ENCODE results near the gene ITIH4. TPM values are rescaled to one million over a fixed set of nuclear protein-coding genes. Genes with fewer than 3 reads are reported as not detected.
A peak's percentile ranks its signal among the peaks of the same experiment; 100 is the strongest.

The ITIH4 gene
- total and polyA plus RNA-seq, 2 of the 13 experiments (the other 11 are each of a cell fraction or from before 2014, with no cell fraction given): 2.7 to 5.3 TPM

- TF ChIP-seq ZNF337 (CRISPR knock-in tag; IDR thresholded peaks at IDR 0.05; ENCODE audit: borderline replicate concordance, low read depth): no peak
- TF ChIP-seq GATAD2A (CRISPR knock-in tag; IDR thresholded peaks at IDR 0.05): peak; percentile 91
- TF ChIP-seq ZFP36L1 (CRISPR knock-in tag; IDR thresholded peaks at IDR 0.05): no peak
- TF ChIP-seq ZNF777 (CRISPR knock-in tag; IDR thresholded peaks at IDR 0.05): no peak
- no peak for TF ChIP-seq ZBTB37 (CRISPR knock-in tag; IDR thresholded peaks at IDR 0.05)
- peak; percentile 92 for TF ChIP-seq SP5 (CRISPR knock-in tag; IDR thresholded peaks at IDR 0.05; ENCODE audit: borderline replicate concordance, low read depth)
- TF ChIP-seq KDM3A (CRISPR knock-in tag; IDR thresholded peaks at IDR 0.05; ENCODE audit: low read depth): 0 out of 2 replicates have a peak, but pooled peaks have one; percentile 69
- TF ChIP-seq IRF2 (CRISPR knock-in tag; IDR thresholded peaks at IDR 0.05): peak; percentile 69
- TF ChIP-seq PAF1 (CRISPR knock-in tag; IDR thresholded peaks at IDR 0.05): peak; percentile 37; the same call in 1 of the 2 replicates
- TF ChIP-seq PHF20 (CRISPR knock-in tag; IDR thresholded peaks at IDR 0.05): 0 out of 2 replicates have a peak, but pooled peaks have one; percentile 55
- no peak for TF ChIP-seq LCORL (IDR thresholded peaks at IDR 0.05)
- TF ChIP-seq LCORL (CRISPR knock-in tag; IDR thresholded peaks at IDR 0.05): peak; percentile 72
- TF ChIP-seq CBX1 (IDR thresholded peaks at IDR 0.05; ENCODE audit: low read depth): no peak
- TF ChIP-seq GABPA (IDR thresholded peaks at IDR 0.05; ENCODE audit: low read depth, low read length): no peak
- TF ChIP-seq GABPA (CRISPR knock-in tag; IDR thresholded peaks at IDR 0.05; ENCODE audit: low read depth): peak; percentile 76
- no peak for TF ChIP-seq BCLAF1 (IDR thresholded peaks at IDR 0.05)
- no peak for TF ChIP-seq NFATC3 (CRISPR knock-in tag; IDR thresholded peaks at IDR 0.05)
- peak; percentile 68; the same call in 1 of the 2 replicates for TF ChIP-seq IKZF5 (CRISPR knock-in tag; IDR thresholded peaks at IDR 0.05)
- peak; percentile 84 for TF ChIP-seq FOXA3 (CRISPR knock-in tag; IDR thresholded peaks at IDR 0.05)
- TF ChIP-seq, protein P1, sequence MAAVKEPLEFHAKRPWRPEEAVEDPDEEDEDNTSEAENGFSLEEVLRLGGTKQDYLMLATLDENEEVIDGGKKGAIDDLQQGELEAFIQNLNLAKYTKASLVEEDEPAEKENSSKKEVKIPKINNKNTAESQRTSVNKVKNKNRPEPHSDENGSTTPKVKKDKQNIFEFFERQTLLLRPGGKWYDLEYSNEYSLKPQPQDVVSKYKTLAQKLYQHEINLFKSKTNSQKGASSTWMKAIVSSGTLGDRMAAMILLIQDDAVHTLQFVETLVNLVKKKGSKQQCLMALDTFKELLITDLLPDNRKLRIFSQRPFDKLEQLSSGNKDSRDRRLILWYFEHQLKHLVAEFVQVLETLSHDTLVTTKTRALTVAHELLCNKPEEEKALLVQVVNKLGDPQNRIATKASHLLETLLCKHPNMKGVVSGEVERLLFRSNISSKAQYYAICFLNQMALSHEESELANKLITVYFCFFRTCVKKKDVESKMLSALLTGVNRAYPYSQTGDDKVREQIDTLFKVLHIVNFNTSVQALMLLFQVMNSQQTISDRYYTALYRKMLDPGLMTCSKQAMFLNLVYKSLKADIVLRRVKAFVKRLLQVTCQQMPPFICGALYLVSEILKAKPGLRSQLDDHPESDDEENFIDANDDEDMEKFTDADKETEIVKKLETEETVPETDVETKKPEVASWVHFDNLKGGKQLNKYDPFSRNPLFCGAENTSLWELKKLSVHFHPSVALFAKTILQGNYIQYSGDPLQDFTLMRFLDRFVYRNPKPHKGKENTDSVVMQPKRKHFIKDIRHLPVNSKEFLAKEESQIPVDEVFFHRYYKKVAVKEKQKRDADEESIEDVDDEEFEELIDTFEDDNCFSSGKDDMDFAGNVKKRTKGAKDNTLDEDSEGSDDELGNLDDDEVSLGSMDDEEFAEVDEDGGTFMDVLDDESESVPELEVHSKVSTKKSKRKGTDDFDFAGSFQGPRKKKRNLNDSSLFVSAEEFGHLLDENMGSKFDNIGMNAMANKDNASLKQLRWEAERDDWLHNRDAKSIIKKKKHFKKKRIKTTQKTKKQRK (IDR thresholded peaks at IDR 0.05; ENCODE audit: low read length): no peak
- no peak for TF ChIP-seq CHD2 (IDR thresholded peaks at IDR 0.05; ENCODE audit: low read depth, low read length)
- TF ChIP-seq ZNF800 (CRISPR knock-in tag; IDR thresholded peaks at IDR 0.05): no peak
Measured at GRCh38 chr3:52795298-52795900, 35.1 kb downstream of the ITIH4 start (continued).

Data from HepG2 (cell line).